Smooth muscle cell (in vitro differentiated cells): ENCODE results near the gene CLINT1. TPM values are rescaled to one million over a fixed set of nuclear protein-coding genes. Genes with fewer than 3 reads are reported as not detected.
A peak's percentile ranks its signal among the peaks of the same experiment; 100 is the strongest.

Experiments
- DNase-seq: peaks from one replicate; lab custom pipeline; 2025; ENCODE audit not compliant: unreplicated experiment; lab: John Stamatoyannopoulos, UW
- H2AFZ ChIP-seq: fragments of 200-600 bp; sonication (generic); 2 replicates; pipeline ENCODE4 v1.6.0; 2016; ENCODE audit warnings: antibody characterized with exemption, low read depth, mild to moderate bottlenecking
- H3F3A ChIP-seq: fragments of 200-600 bp; sonication (generic); 2 replicates; pipeline ENCODE4 v1.6.0; 2017; ENCODE audit warnings: antibody characterized with exemption, low read depth
- H3K27ac ChIP-seq: fragments of 200-600 bp; sonication (generic); 2 replicates; pipeline ENCODE4 v1.5.1; 2016; ENCODE audit warnings: low read depth, mild to moderate bottlenecking
- H3K27me3 ChIP-seq: fragments of 200-600 bp; sonication (generic); 2 replicates; pipeline ENCODE4 v1.6.1; 2016; ENCODE audit warnings: low read depth, mild to moderate bottlenecking
- H3K36me3 ChIP-seq: fragments of 200-600 bp; sonication (generic); 2 replicates; pipeline ENCODE4 v1.5.1; 2016; ENCODE audit warnings: low read depth
- H3K4me1 ChIP-seq: fragments of 200-600 bp; sonication (generic); 2 replicates; pipeline ENCODE4 v1.5.1; 2016; ENCODE audit warnings: low read depth
- H3K4me2 ChIP-seq: fragments of 200-600 bp; sonication (generic); 2 replicates; pipeline ENCODE4 v1.6.0; 2016; ENCODE audit warnings: mild to moderate bottlenecking
- H3K4me3 ChIP-seq: fragments of 200-600 bp; sonication (generic); 2 replicates; pipeline ENCODE4 v1.5.1; 2016; ENCODE audit warnings: mild to moderate bottlenecking
- H3K79me2 ChIP-seq: fragments of 200-600 bp; sonication (generic); 2 replicates; pipeline ENCODE4 v1.6.0; 2016; ENCODE audit warnings: low read depth, mild to moderate bottlenecking
- H3K9ac ChIP-seq: fragments of 200-600 bp; sonication (generic); 2 replicates; pipeline ENCODE4 v1.6.0; 2016; ENCODE audit warnings: low read depth
- H3K9me3 ChIP-seq: fragments of 200-600 bp; sonication (generic); replicated peaks from 2 replicates; pipeline ENCODE4 v1.5.1; 2016; ENCODE audit warnings: low read depth
- H4K20me1 ChIP-seq: fragments of 200-600 bp; sonication (generic); 2 replicates; pipeline ENCODE4 v1.6.0; 2016; ENCODE audit warnings: low read depth
- WGBS: methylation state at CpG from one replicate; pipeline ENCODE4 v1.1.7; 2016; ENCODE audit warnings: low lambda C conversion rate; 5-methylcytosine and 5-hydroxymethylcytosine counted together
- polyA plus RNA-seq: library from polyadenylated mRNA; unstranded; fragments of >200 nt; fragmentation: Nextera tagmentation; extraction: Ambion mirVana; gene quantifications from 2 replicates; pipeline ENCODE4 v1.2.1, GENCODE V29; 2016
- total RNA-seq: library from RNA; depleted of rRNA; stranded (reverse); fragments of >200 nt; gene quantifications from 2 replicates; pipeline ENCODE4 v1.2.3, GENCODE V29; 2014
- TF ChIP-seq, protein P1 (sequence below): fragments of 200-600 bp; sonication (generic); IDR thresholded peaks from 2 replicates; pipeline ENCODE4 v1.5.1; 2017; ENCODE audit warnings: borderline replicate concordance, mild to moderate bottlenecking, antibody characterized with exemption; ENCODE audit not compliant: insufficient read depth, poor library complexity, severe bottlenecking

The CLINT1 gene
- total and polyA plus RNA-seq, 2 experiments from 2014 or later, result 63.5 to 83.9 TPM

DNA sequence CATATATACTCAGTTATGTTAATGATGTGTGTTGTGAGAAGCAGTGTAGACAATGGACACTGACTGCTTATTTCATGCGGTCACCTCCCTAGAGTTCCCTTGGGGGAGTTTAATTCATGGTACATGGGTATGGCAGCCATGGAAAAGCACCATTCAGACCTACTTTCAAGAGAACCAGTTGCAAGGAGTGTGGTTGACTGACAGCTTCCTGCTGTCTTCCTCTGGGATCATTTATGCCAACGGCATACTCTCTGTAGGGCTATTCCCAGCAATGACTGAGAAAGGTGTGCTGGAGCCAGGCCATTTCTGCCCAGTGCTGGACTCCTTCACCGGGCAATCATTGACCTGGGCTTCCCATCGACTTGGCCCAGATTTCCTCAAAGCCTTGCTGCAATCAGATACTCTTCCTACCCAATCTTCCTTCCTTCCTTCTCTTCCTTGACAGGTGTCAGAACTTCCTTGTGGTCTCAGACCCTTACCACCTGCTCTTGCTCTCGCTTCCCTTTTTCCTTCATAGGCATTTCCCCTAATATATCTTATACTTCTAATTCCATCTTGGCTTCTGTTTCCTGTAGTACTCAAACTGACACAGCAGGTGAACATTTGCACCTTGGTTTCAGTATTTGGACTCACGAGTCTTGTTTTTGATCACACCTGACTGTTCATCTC, 3.4 kb upstream of the CLINT1 start:
- peaks cover 19% of the 10 kb centered on the region for H3K79me2 ChIP-seq

DNA sequence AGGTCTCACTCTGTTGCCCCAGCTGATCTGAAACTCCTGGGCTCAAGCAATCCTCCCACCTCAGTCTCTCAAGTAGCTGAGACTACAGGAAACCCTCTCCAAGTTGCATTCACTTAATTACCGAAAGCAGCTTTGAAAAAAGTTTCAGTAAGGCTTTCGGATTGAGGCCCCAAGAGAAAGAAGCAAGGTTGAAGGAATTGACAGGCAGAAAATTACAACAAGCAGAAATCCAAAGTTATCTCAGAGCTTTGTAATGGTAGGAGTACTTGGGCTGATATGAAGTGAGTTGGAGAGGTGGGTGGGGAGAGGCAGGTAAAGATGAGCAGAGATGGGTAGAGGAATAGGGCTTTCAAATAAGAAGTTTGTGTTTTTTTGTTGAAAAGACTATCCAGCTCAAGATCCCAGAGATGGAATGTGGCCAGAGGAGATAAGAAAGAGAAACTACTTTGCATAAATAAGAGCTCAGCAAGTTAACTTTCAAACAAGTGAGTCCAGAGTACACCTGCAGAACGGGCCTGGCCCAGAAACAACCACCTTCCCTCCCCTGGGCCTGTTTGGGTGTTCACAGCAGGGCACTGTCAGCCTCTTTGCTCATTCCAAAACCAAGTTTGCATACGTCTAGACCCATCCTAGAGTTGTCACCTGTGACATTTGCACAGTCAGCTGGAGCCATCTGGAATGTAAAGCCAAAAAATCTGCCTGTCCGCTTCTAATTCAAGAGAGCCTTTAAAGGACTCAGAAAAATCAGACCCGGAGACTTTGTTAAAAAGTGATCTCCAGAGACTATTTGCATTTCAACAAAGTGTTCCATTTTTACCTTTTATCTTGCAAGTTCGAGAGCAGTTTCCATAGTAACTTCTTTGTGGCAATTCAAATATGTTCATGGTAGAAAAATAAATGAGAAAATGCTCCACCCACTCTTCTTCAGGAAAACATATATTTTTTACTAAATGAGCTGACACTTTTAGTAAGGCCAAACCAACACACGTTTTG, 2.2 kb upstream of the CLINT1 start:
- H3F3A ChIP-seq, result no peaks in the 10 kb centered on the region
- no peak overlapping the region for H3K9ac ChIP-seq
- peaks cover 24% of the 10 kb centered on the region for H4K20me1 ChIP-seq
- H2AFZ ChIP-seq, result no peak overlapping the region
- no peak overlapping the region for H3K4me3 ChIP-seq
- no peak overlapping the region for H3K27ac ChIP-seq
- WGBS, result 74% methylated on average over 8 of the region's 8 CpGs
- no peaks in the 10 kb centered on the region for H3K36me3 ChIP-seq
- no peak overlapping the region for H3K4me2 ChIP-seq
- no peaks in the 10 kb centered on the region for H3K9me3 ChIP-seq
- H3K27me3 ChIP-seq, result no peaks in the 10 kb centered on the region
- no peak for DNase-seq
- H3K79me2 ChIP-seq, result peaks cover 31% of the 10 kb centered on the region
- peaks cover 9% of the 10 kb centered on the region for H3K4me1 ChIP-seq
- TF ChIP-seq, protein P1, sequence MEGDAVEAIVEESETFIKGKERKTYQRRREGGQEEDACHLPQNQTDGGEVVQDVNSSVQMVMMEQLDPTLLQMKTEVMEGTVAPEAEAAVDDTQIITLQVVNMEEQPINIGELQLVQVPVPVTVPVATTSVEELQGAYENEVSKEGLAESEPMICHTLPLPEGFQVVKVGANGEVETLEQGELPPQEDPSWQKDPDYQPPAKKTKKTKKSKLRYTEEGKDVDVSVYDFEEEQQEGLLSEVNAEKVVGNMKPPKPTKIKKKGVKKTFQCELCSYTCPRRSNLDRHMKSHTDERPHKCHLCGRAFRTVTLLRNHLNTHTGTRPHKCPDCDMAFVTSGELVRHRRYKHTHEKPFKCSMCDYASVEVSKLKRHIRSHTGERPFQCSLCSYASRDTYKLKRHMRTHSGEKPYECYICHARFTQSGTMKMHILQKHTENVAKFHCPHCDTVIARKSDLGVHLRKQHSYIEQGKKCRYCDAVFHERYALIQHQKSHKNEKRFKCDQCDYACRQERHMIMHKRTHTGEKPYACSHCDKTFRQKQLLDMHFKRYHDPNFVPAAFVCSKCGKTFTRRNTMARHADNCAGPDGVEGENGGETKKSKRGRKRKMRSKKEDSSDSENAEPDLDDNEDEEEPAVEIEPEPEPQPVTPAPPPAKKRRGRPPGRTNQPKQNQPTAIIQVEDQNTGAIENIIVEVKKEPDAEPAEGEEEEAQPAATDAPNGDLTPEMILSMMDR, result no peak

More for the DNA sequence above, 3.4 kb upstream of the CLINT1 start:
- Histone ChIP-seq H4K20me1 (peaks cover 12% of the 10 kb centered on the region), H3K4me1 (peaks cover 7% of the 10 kb centered on the region), H3K36me3 (no peaks in the 10 kb centered on the region), H3K9me3 (no peaks in the 10 kb centered on the region), H3K4me3 (no peak overlapping the region), H3F3A (no peaks in the 10 kb centered on the region), H3K27ac (no peak overlapping the region), H2AFZ (no peak overlapping the region), H3K4me2 (no peak overlapping the region), H3K9ac (no peak overlapping the region), H3K27me3 (no peaks in the 10 kb centered on the region)
- TF ChIP-seq, protein P1, result no peak
- 97% methylated on average over 6 of the region's 6 CpGs for WGBS
- no peak for DNase-seq

DNA sequence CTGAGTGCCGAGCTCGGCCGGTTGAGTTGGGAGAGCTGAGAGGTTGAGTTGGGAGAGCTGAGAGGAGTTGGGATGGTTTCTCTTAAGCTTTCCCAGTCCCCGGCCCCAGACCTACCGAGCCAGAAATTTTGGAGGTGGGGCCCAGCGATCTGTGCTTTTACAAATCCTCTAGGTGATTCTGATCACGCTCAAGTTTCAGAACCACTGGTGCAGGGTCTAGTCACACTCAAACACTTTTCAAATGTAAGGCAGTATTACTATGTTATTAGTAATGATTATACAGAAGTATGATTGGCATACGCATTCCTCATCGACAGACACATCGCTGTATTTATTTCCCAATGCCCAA, 256 bp upstream of the CLINT1 start:
- Histone ChIP-seq H3K27me3 (no peaks in the 10 kb centered on the region), H4K20me1 (peaks cover 43% of the 10 kb centered on the region), H3K4me1 (peaks cover 9% of the 10 kb centered on the region), H3F3A (no peaks in the 10 kb centered on the region), H3K4me3 (peak overlapping the region; percentile 86), H3K4me2 (peak overlapping the region; percentile 90), H3K36me3 (no peaks in the 10 kb centered on the region), H3K9me3 (no peaks in the 10 kb centered on the region), H2AFZ (peak overlapping the region; percentile 91), H3K27ac (peak overlapping the region; percentile 71), H3K9ac (peak overlapping the region; percentile 94), H3K79me2 (peaks cover 50% of the 10 kb centered on the region)
- DNase-seq, result no peak
- TF ChIP-seq, protein P1, result no peak
- 36% methylated on average over 10 of the region's 10 CpGs for WGBS
